ENCODE measurements around the gene AHCYL1.

DNA sequence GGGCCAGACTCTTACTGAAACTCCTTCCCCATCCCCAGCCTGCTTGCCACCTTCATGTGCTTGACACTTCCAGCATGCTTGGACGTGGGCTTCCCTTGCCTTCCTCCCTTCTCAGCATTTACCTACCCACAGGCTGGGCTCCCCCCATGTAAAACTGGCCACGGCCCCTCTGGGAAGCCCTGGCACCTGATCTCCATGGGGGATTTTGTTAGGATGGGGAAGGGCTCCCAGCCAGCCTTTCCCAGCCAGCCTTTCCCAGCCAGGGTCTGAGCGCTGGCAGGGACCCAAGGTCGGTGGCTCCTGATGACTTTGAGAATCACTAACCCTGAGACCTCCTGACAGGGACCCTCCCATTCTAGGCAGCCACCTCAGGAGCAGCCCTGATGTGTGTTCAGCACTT, 79.2 kb downstream of the AHCYL1 start:
- TF ChIP-seq, protein P1, sequence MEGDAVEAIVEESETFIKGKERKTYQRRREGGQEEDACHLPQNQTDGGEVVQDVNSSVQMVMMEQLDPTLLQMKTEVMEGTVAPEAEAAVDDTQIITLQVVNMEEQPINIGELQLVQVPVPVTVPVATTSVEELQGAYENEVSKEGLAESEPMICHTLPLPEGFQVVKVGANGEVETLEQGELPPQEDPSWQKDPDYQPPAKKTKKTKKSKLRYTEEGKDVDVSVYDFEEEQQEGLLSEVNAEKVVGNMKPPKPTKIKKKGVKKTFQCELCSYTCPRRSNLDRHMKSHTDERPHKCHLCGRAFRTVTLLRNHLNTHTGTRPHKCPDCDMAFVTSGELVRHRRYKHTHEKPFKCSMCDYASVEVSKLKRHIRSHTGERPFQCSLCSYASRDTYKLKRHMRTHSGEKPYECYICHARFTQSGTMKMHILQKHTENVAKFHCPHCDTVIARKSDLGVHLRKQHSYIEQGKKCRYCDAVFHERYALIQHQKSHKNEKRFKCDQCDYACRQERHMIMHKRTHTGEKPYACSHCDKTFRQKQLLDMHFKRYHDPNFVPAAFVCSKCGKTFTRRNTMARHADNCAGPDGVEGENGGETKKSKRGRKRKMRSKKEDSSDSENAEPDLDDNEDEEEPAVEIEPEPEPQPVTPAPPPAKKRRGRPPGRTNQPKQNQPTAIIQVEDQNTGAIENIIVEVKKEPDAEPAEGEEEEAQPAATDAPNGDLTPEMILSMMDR (IDR thresholded peaks at IDR 0.05): no peak
- TF ChIP-seq POLR2A (IDR thresholded peaks at IDR 0.05): no peak
